GM12878 (cell line): ENCODE results near the gene AOPEP. TPM values are rescaled to one million over a fixed set of nuclear protein-coding genes. Genes with fewer than 3 reads are reported as not detected.
"Not testable (repeated sequence)": the region's sequence is repeated elsewhere in the genome, so short reads cannot be mapped to it uniquely, and the experiment has no call there.

Experiments used
- ATAC-seq: fragments of 200-7000 bp; cut with Tn5 transposase; 3 replicates; pipeline ENCODE4 v1.9.1; 2020; ENCODE audit warnings: mild to moderate bottlenecking, moderate library complexity
- BruUV-seq: library from RNA; stranded (reverse); fragments of 400-500 nt; replicated peaks from 2 replicates; lab custom pipeline; 2021; lab: Mats Ljungman, UMichigan
- CTCF ChIA-PET: fragments of 300-600 bp; sonication (Branson Sonifier 250); formaldehyde crosslinking; extraction: SDS; loops from one replicate; lab custom pipeline; 2021; ENCODE audit warnings: inconsistent platforms; lab: Yijun Ruan, JAX
- POLR2A ChIA-PET: fragments of 350-600 bp; formaldehyde crosslinking; extraction: SDS; loops from one replicate; lab custom pipeline; 2021; ENCODE audit warnings: inconsistent platforms; lab: Charles Lee
- RAD21 ChIA-PET: fragments of 300-600 bp; sonication (Branson Sonifier 250); formaldehyde crosslinking; loops from one replicate; lab custom pipeline; 2023; ENCODE audit warnings: antibody characterized with exemption; ENCODE audit not compliant: unreplicated experiment; lab: Charles Lee
- SMC1A ChIA-PET: fragments of 300-600 bp; sonication (Branson Sonifier 250); formaldehyde crosslinking; loops from one replicate; lab custom pipeline; 2023; ENCODE audit not compliant: unreplicated experiment, uncharacterized antibody; lab: Charles Lee
- DNase-seq: peaks from one replicate; pipeline ENCODE4 v3.0.0-alpha.2; 2011; ENCODE audit warnings: low read depth, low spot score
- FAIRE-seq: peaks from 3 replicates; lab custom pipeline; 2011; peaks lifted over from hg19 to GRCh38; lab: Jason Lieb, UNC
- H2AFZ ChIP-seq: 2 replicates; pipeline ENCODE4 v1.6.0; 2011; ENCODE audit warnings: low read depth, low read length, control low read depth; ENCODE audit not compliant: control insufficient read depth
- H3K27ac ChIP-seq: 2 replicates; pipeline ENCODE4 v1.5.1; 2011; ENCODE audit warnings: control low read depth; ENCODE audit not compliant: control insufficient read depth, insufficient read depth
- H3K27me3 ChIP-seq, 2 experiments: replicated peaks in 1 of 2; 2 replicates each; pipeline versions ENCODE4 v1.6.0 to v1.6.1; 2011; ENCODE audit warnings: low read length in 1 of 2; ENCODE audit not compliant: control insufficient read depth in 2 of 2, insufficient read depth in 2 of 2
- H3K36me3 ChIP-seq, 2 experiments: 2 replicates each; pipeline ENCODE4 v1.5.1; 2011; ENCODE audit warnings: low read length in 1 of 2; ENCODE audit not compliant: control insufficient read depth in 2 of 2, insufficient read depth in 2 of 2
- H3K4me1 ChIP-seq: 2 replicates; pipeline ENCODE4 v1.6.1; 2011; ENCODE audit warnings: mild to moderate bottlenecking, low read length, moderate library complexity, mixed read lengths; ENCODE audit not compliant: control insufficient read depth, insufficient read depth
- H3K4me2 ChIP-seq: 2 replicates; pipeline ENCODE4 v1.6.0; 2011; ENCODE audit warnings: control low read depth; ENCODE audit not compliant: control insufficient read depth, insufficient read depth
- H3K4me3 ChIP-seq: fragments of 200-600 bp; sonication (generic); 2 replicates; pipeline ENCODE4 v1.5.1; 2016
- H3K79me2 ChIP-seq: 2 replicates; pipeline ENCODE4 v1.6.0; 2011; ENCODE audit warnings: low read length; ENCODE audit not compliant: control insufficient read depth, insufficient read depth
- H3K9ac ChIP-seq: 2 replicates; pipeline ENCODE4 v1.8.0; 2011; ENCODE audit warnings: low read length, control low read depth, mixed read lengths; ENCODE audit not compliant: control insufficient read depth, insufficient read depth
- H3K9me3 ChIP-seq: replicated peaks from 3 replicates; pipeline ENCODE4 v1.5.1; 2011; ENCODE audit warnings: mild to moderate bottlenecking, low read length; ENCODE audit not compliant: control insufficient read depth, insufficient read depth
- H4K20me1 ChIP-seq: 2 replicates; pipeline ENCODE4 v1.6.0; 2011; ENCODE audit not compliant: control insufficient read depth, insufficient read depth
- CEBPB ChIP-seq, 2 experiments: fragments of 150-350 bp in 1 of 2; IDR thresholded peaks; 2 replicates each; pipeline ENCODE4 v1.6.1; 2012 to 2014; ENCODE audit warnings: low read depth in 2 of 2, low read length in 2 of 2, borderline replicate concordance in 1 of 2, inconsistent platforms in 1 of 2
- CREM ChIP-seq: IDR thresholded peaks from 2 replicates; pipeline ENCODE4 v1.6.1; 2014; ENCODE audit warnings: antibody characterized with exemption, low read depth
- EED ChIP-seq: sonication (generic); IDR thresholded peaks from 2 replicates; pipeline ENCODE4 v1.6.1; 2016; ENCODE audit warnings: antibody characterized with exemption, low read depth
- EZH2 ChIP-seq: IDR thresholded peaks from 2 replicates; pipeline ENCODE4 v1.6.1; 2012; ENCODE audit warnings: low read depth, mild to moderate bottlenecking, control low read depth, inconsistent platforms, low read length, borderline replicate concordance; ENCODE audit not compliant: control insufficient read depth
- HDAC6 ChIP-seq: fragments of 200-600 bp; sonication (generic); IDR thresholded peaks from one replicate; pipeline ENCODE4 v1.8.0; 2017; ENCODE audit warnings: antibody characterized with exemption; ENCODE audit not compliant: unreplicated experiment
- JUNB ChIP-seq: IDR thresholded peaks from 2 replicates; pipeline ENCODE4 v1.6.1; 2016; ENCODE audit warnings: antibody characterized with exemption, mild to moderate bottlenecking
- MEF2B ChIP-seq: fragments of 450-650 bp; IDR thresholded peaks from 2 replicates; pipeline ENCODE4 v1.6.1; 2018; ENCODE audit warnings: mild to moderate bottlenecking, moderate library complexity; ENCODE audit not compliant: partially characterized antibody, poor library complexity, severe bottlenecking
- NFIC ChIP-seq: IDR thresholded peaks from 2 replicates; pipeline ENCODE4 v1.6.1; 2012; ENCODE audit warnings: low read depth, mild to moderate bottlenecking, inconsistent platforms, low read length, moderate library complexity
- POLR2AphosphoS2 ChIP-seq: IDR thresholded peaks from 2 replicates; pipeline ENCODE4 v1.6.1; 2011; ENCODE audit warnings: low read depth, mild to moderate bottlenecking, low read length, improper control_type of control experiment, moderate library complexity
- RUNX3 ChIP-seq: IDR thresholded peaks from 2 replicates; pipeline ENCODE4 v1.6.1; 2012; ENCODE audit warnings: low read length, inconsistent platforms
- WRNIP1 ChIP-seq: IDR thresholded peaks from 2 replicates; pipeline ENCODE4 v1.6.1; 2011; ENCODE audit warnings: low read depth, low read length, improper control_type of control experiment, borderline replicate concordance
- ZNF24 ChIP-seq: fragments of 450-650 bp; IDR thresholded peaks from 2 replicates; pipeline ENCODE4 v1.6.1; 2017; ENCODE audit warnings: antibody characterized with exemption, mild to moderate bottlenecking
- WGBS: methylation state at CpG from one replicate; pipeline ENCODE4 v1.1.6; 2016; ENCODE audit warnings: low lambda C conversion rate; ENCODE audit not compliant: insufficient replicate concordance, insufficient coverage; ENCODE audit errors: missing lambda C conversion rate; 5-methylcytosine and 5-hydroxymethylcytosine counted together
- in situ Hi-C: fragments of 300-500 bp; cut with MboI; formaldehyde crosslinking; loops from 9 replicates; pipeline ENCODE4 v1.14.3; 2018; ENCODE audit warnings: mixed read lengths
- intact Hi-C: fragments of 100-400 bp; cut with micrococcal nuclease; formaldehyde crosslinking; loops from one replicate; pipeline ENCODE4 v1.14.2; 2022; ENCODE audit not compliant: unreplicated experiment
- polyA plus RNA-seq, 11 experiments: library from polyadenylated mRNA; depleted of rRNA in 4 of 11; unstranded in 6 of 11; stranded (reverse) in 5 of 11; fragments of >200 nt; fragmentation: Nextera tagmentation in 4 of 11; fragmentation: Illumina TruSeq in 1 of 11; extraction: Ambion mirVana in 4 of 11; extraction: Trizol in 1 of 11; gene quantifications; 1 replicate in 1 of 11; 2 replicates in 10 of 11; pipeline versions ENCODE4 v1.2.1 to v1.2.3, GENCODE V29; 2011 to 2016; ENCODE audit warnings: inconsistent platforms in 2 of 11, missing spikeins in 2 of 11, low read depth in 1 of 11
- total RNA-seq, 4 experiments: library from RNA; depleted of rRNA in 3 of 4; stranded (reverse); fragments of >200 nt in 3 of 4; fragmentation: Illumina TruSeq in 1 of 4; extraction: Trizol in 1 of 4; gene quantifications; 2 replicates each; pipeline versions ENCODE4 v1.2.1 to v1.2.3, GENCODE V29; 2013 to 2021

AOPEP gene
- total and polyA plus RNA-seq, 10 of the 15 experiments (the other 5 are each of a cell fraction or from before 2014, with no cell fraction given): 2.3 to 16.9 (median 10.1) TPM

- TF ChIP-seq HDAC6 (no peak), EED (no peak), MEF2B (no peak), NFIC (0 out of 2 replicates have a peak, but pooled peaks have one; percentile 27), EZH2 (no peak), POLR2AphosphoS2 (no peak), ZNF24 (peak; percentile 92), WRNIP1 (no peak), CEBPB (IDR thresholded peaks at IDR 0.05; ENCODE audit: borderline replicate concordance in 1 of 2, low read depth in 2 of 2, low read length in 2 of 2) (no peak)
- TF ChIP-seq, all 136 proteins: peak for 24
These were observed 149.0 kb downstream of the AOPEP start (continued) for GRCh38 chr9:94875300-94876020.

- H3K36me3 ChIP-seq, H3K9ac ChIP-seq, in situ Hi-C loops, BruUV-seq, FAIRE-seq, H3K27me3 ChIP-seq, H3K9me3 ChIP-seq, ATAC-seq, H3K4me2 ChIP-seq, H3K79me2 ChIP-seq, POLR2A ChIA-PET, intact Hi-C loops, H4K20me1 ChIP-seq, H2AFZ ChIP-seq, DNase-seq: not testable (repeated sequence)
- TF ChIP-seq CREM: 0 out of 2 replicates have a peak, but pooled peaks have one; percentile 6
- peak; percentile 65 for TF ChIP-seq RUNX3
- TF ChIP-seq JUNB: peak; percentile 66
- peak; percentile 47; the same call in 1 of the 2 replicates for TF ChIP-seq EED
- WGBS: 3% methylated on average over 3 of the region's 3 CpGs
- Histone ChIP-seq H3K4me3 (0 out of 2 replicates have a peak overlapping the region, but pooled peaks have one; percentile 1), H3K27ac (peak overlapping the region; percentile 29), H3K4me1 (peaks cover 25% of the 10 kb centered on the region)
- ChIA-PET RAD21 (interaction anchor here (1.0 to 1.6 kb wide), 2 partner anchors 74 to 197 kb away, joined by 3 to 4 read pairs; no protein-coding TSS in a partner anchor), CTCF (interaction anchor here (1.0 to 1.6 kb wide), 3 partner anchors 12 to 96 kb away, joined by 3 read pairs; no protein-coding TSS in a partner anchor), SMC1A (interaction anchor here (0.8 to 1.8 kb wide), 11 partner anchors 13 to 153 kb away, joined by 3 to 8 read pairs (median 4); partner anchors contain the start of gene AOPEP)
These were observed 152.3 kb downstream of the AOPEP start for GRCh38 chr9:94878804-94879203.
